ENCODE results near the gene LRMDA. TPM values are rescaled to one million over a fixed set of nuclear protein-coding genes. Genes with fewer than 3 reads are reported as not detected.

The LRMDA gene
- total and polyA plus RNA-seq, 2 of the 13 experiments (the other 11 are each of a cell fraction or from before 2014, with no cell fraction given), result 13.4 to 22.0 TPM

DNA sequence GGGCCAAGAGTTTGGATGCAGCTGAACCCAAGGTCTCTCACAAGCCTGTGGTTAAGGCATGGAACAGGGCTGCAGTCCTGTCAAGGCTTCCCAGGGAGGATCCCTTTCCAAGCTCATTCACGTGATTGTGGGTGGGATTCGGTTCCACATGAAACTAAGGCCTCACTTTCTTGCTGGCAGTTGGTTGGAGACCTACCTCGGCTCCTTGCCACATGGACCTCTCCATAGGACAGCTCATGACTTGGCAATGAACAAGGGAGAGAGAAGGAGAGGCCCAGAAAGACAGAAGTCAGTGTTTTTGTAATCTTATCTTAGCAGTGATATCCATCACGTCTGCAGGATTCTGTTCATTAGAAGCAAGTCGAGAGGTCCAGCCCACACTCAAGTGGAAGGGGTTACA, 583.8 kb downstream of the LRMDA start:
- DNase-seq (ENCODE audit: low spot score) (no peak), FAIRE-seq (no peak), ATAC-seq (no peak)
- no peaks in the 10 kb centered on the region for H3K27me3 ChIP-seq (ENCODE audit: control insufficient read depth in 1 of 2, insufficient read depth in 2 of 2, low read length in 2 of 2)
- H3K4me1 ChIP-seq (ENCODE audit: insufficient read depth, low read length), result no peaks in the 10 kb centered on the region
- BruUV-seq (replicated peaks), result no TSS peak
- H3K9ac ChIP-seq (ENCODE audit: insufficient read depth, low read depth, low read length), result no peak overlapping the region
- no peak overlapping the region for H2AFZ ChIP-seq (ENCODE audit: low read length)
- intact Hi-C loops (cut with micrococcal nuclease; ENCODE audit: unreplicated experiment) (no loop called here), in situ Hi-C loops (cut with HindIII; ENCODE audit: extremely low pct_ligation_motif_present, low pct_unique_long_range_greater_than_20kb) (no loop called here)
- no peaks in the 10 kb centered on the region for H3K9me3 ChIP-seq (ENCODE audit: low read length)
- no peak overlapping the region for H3K4me2 ChIP-seq (ENCODE audit: low read depth, low read length)
- 87% methylated on average over 5 of the region's 5 CpGs for WGBS (ENCODE audit: low lambda C conversion rate)
- no peak overlapping the region for H3K4me3 ChIP-seq (replicated peaks in 1 of 3; ENCODE audit: insufficient read depth in 1 of 3, low read depth in 2 of 3, low read length in 3 of 3)
- no peak for TF ChIP-seq MTF1 (CRISPR knock-in tag; IDR thresholded peaks at IDR 0.05)
- H3K79me2 ChIP-seq (ENCODE audit: insufficient read depth, low read length), result no peaks in the 10 kb centered on the region
- POLR2A ChIA-PET, result no interaction called here
- no peak overlapping the region for H3K27ac ChIP-seq (ENCODE audit: extremely low read length, insufficient read depth, low read length)
- CTCF ChIA-PET (ENCODE audit: low intra/inter-chr PET ratio, low total read pairs), result no interaction called here
- no peaks in the 10 kb centered on the region for H4K20me1 ChIP-seq (ENCODE audit: insufficient read depth, low read length)
- H3K36me3 ChIP-seq (replicated peaks in 1 of 2; ENCODE audit: control insufficient read depth in 1 of 2, insufficient read depth in 2 of 2, low read length in 2 of 2), result no peaks in the 10 kb centered on the region

DNA sequence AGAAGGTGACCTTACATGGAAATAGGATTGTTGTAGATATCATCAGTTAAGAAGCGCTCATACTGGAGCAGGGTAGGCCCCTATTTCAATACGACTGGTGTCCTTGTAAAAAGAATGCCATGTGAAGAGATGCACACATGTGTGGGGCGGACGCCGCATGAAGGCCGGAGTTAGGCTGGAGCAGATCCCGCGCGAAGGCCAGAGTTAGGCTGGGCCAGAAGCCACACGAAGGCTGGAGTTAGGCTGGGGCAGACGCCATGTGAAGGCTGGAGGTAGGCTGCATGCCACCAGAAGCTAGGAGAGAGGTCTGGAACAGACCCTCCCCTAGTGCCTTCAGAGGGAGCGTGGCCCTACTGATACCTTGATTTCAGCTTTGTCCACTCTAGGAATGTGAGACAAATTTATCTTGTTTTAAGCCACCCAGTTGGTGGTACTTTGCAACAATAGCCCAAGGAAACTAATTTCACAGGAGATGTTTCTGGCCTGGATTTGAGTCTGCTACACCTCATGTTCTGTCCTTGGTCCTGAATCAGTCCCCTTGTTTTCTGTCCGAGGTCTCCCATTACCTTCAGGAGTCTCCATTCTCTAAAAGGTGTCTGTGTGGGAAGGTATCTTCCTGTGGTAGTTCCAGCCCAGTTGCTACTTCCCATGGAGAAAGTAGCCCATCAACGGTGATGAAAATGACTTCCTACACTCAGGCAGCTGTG, 585.8 kb downstream of the LRMDA start:
- H3K27me3 ChIP-seq (ENCODE audit: control insufficient read depth in 1 of 2, insufficient read depth in 2 of 2, low read length in 2 of 2), result no peaks in the 10 kb centered on the region
- no peaks in the 10 kb centered on the region for H3K9me3 ChIP-seq (ENCODE audit: low read length)
- 94% methylated on average over 14 of the region's 14 CpGs for WGBS (ENCODE audit: low lambda C conversion rate)
- no peaks in the 10 kb centered on the region for H4K20me1 ChIP-seq (ENCODE audit: insufficient read depth, low read length)
- FAIRE-seq (no peak), ATAC-seq (peak; percentile 41), DNase-seq (ENCODE audit: low spot score) (no peak)
- H3K79me2 ChIP-seq (ENCODE audit: insufficient read depth, low read length), result no peaks in the 10 kb centered on the region
- H3K4me3 ChIP-seq (replicated peaks in 1 of 3; ENCODE audit: insufficient read depth in 1 of 3, low read depth in 2 of 3, low read length in 3 of 3), result no peak overlapping the region
- no peak overlapping the region for H3K27ac ChIP-seq (ENCODE audit: extremely low read length, insufficient read depth, low read length)
- H3K4me2 ChIP-seq (ENCODE audit: low read depth, low read length), result no peak overlapping the region
- in situ Hi-C loops (cut with HindIII; ENCODE audit: extremely low pct_ligation_motif_present, low pct_unique_long_range_greater_than_20kb), result no loop called here
- H2AFZ ChIP-seq (ENCODE audit: low read length), result no peak overlapping the region
- H3K9ac ChIP-seq (ENCODE audit: insufficient read depth, low read depth, low read length), result no peak overlapping the region
- H3K36me3 ChIP-seq (replicated peaks in 1 of 2; ENCODE audit: control insufficient read depth in 1 of 2, insufficient read depth in 2 of 2, low read length in 2 of 2), result no peaks in the 10 kb centered on the region; a peak in 1 of 5 replicates
- intact Hi-C loops (cut with micrococcal nuclease; ENCODE audit: unreplicated experiment), result no loop called here
- POLR2A ChIA-PET, result no interaction called here
- BruUV-seq (replicated peaks), result no TSS peak
- CTCF ChIA-PET (ENCODE audit: low intra/inter-chr PET ratio, low total read pairs), result no interaction called here
- peaks cover 14% of the 10 kb centered on the region for H3K4me1 ChIP-seq (ENCODE audit: insufficient read depth, low read length)
- TF ChIP-seq WIZ (CRISPR knock-in tag; IDR thresholded peaks at IDR 0.05) (0 out of 2 replicates have a peak, but pooled peaks have one; percentile 23), ZNF589 (CRISPR knock-in tag; conservative IDR thresholded peaks at IDR 0.05) (0 out of 2 replicates have a peak, but pooled peaks have one; percentile 14), GABPA (IDR thresholded peaks at IDR 0.05; ENCODE audit: low read depth, low read length) (no peak), GABPA (CRISPR knock-in tag; IDR thresholded peaks at IDR 0.05; ENCODE audit: low read depth) (0 out of 2 replicates have a peak, but pooled peaks have one; percentile 25), MIER2 (CRISPR knock-in tag; IDR thresholded peaks at IDR 0.05) (peak; percentile 93)
- TF ChIP-seq, protein P1, sequence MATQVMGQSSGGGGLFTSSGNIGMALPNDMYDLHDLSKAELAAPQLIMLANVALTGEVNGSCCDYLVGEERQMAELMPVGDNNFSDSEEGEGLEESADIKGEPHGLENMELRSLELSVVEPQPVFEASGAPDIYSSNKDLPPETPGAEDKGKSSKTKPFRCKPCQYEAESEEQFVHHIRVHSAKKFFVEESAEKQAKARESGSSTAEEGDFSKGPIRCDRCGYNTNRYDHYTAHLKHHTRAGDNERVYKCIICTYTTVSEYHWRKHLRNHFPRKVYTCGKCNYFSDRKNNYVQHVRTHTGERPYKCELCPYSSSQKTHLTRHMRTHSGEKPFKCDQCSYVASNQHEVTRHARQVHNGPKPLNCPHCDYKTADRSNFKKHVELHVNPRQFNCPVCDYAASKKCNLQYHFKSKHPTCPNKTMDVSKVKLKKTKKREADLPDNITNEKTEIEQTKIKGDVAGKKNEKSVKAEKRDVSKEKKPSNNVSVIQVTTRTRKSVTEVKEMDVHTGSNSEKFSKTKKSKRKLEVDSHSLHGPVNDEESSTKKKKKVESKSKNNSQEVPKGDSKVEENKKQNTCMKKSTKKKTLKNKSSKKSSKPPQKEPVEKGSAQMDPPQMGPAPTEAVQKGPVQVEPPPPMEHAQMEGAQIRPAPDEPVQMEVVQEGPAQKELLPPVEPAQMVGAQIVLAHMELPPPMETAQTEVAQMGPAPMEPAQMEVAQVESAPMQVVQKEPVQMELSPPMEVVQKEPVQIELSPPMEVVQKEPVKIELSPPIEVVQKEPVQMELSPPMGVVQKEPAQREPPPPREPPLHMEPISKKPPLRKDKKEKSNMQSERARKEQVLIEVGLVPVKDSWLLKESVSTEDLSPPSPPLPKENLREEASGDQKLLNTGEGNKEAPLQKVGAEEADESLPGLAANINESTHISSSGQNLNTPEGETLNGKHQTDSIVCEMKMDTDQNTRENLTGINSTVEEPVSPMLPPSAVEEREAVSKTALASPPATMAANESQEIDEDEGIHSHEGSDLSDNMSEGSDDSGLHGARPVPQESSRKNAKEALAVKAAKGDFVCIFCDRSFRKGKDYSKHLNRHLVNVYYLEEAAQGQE (IDR thresholded peaks at IDR 0.05; ENCODE audit: borderline replicate concordance in 1 of 2, low read depth in 1 of 2, low read length in 2 of 2), result peak; percentile 34 to 92
- TF ChIP-seq, protein P2, sequence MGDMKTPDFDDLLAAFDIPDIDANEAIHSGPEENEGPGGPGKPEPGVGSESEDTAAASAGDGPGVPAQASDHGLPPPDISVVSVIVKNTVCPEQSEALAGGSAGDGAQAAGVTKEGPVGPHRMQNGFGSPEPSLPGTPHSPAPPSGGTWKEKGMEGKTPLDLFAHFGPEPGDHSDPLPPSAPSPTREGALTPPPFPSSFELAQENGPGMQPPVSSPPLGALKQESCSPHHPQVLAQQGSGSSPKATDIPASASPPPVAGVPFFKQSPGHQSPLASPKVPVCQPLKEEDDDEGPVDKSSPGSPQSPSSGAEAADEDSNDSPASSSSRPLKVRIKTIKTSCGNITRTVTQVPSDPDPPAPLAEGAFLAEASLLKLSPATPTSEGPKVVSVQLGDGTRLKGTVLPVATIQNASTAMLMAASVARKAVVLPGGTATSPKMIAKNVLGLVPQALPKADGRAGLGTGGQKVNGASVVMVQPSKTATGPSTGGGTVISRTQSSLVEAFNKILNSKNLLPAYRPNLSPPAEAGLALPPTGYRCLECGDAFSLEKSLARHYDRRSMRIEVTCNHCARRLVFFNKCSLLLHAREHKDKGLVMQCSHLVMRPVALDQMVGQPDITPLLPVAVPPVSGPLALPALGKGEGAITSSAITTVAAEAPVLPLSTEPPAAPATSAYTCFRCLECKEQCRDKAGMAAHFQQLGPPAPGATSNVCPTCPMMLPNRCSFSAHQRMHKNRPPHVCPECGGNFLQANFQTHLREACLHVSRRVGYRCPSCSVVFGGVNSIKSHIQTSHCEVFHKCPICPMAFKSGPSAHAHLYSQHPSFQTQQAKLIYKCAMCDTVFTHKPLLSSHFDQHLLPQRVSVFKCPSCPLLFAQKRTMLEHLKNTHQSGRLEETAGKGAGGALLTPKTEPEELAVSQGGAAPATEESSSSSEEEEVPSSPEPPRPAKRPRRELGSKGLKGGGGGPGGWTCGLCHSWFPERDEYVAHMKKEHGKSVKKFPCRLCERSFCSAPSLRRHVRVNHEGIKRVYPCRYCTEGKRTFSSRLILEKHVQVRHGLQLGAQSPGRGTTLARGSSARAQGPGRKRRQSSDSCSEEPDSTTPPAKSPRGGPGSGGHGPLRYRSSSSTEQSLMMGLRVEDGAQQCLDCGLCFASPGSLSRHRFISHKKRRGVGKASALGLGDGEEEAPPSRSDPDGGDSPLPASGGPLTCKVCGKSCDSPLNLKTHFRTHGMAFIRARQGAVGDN (CRISPR knock-in tag; IDR thresholded peaks at IDR 0.05), result peak; percentile 61
- TF ChIP-seq, protein P3, sequence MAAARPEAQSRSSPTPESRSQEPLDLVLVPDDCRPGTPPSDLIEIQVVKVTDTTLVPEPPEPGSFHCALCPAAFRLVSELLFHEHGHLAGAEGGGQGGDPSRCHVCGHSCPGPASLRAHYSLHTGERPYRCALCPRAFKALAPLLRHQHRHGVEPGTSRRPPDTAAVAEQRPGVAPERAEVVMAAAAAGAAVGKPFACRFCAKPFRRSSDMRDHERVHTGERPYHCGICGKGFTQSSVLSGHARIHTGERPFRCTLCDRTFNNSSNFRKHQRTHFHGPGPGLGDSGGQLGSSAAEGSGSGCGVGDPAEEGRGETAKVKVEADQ (CRISPR knock-in tag; IDR thresholded peaks at IDR 0.05; ENCODE audit: borderline replicate concordance), result no peak

Data from HepG2 (cell line).